K562 (cell line): ENCODE measurements around the gene ARHGAP26. TPM values are rescaled to one million over a fixed set of nuclear protein-coding genes. Genes with fewer than 3 reads are reported as not detected.

ENCODE experiments used
- ATAC-seq: fragments of 200-7000 bp; cut with Tn5 transposase; 3 replicates; pipeline ENCODE4 v1.9.1; 2020; ENCODE audit warnings: moderate library complexity
- BruUV-seq: library from RNA; stranded (reverse); fragments of 400-500 nt; replicated peaks from 2 replicates; lab custom pipeline; 2021; lab: Mats Ljungman, UMichigan
- CTCF ChIA-PET: fragments of 300-600 bp; formaldehyde crosslinking; extraction: SDS; loops from one replicate; lab custom pipeline; 2021; ENCODE audit warnings: low intra/inter-chr PET ratio; lab: Yijun Ruan, JAX
- POLR2A ChIA-PET: fragments of 300-600, 350-650 bp; sonication (Branson Sonifier 250); formaldehyde crosslinking; extraction: SDS; loops from one replicate; lab custom pipeline; 2021; ENCODE audit warnings: antibody characterized with exemption, inconsistent platforms; lab: Yijun Ruan, JAX
- DNase-seq, 4 experiments: peaks; one replicate each; pipeline versions ENCODE4 v3.0.0 to v3.0.0-alpha.2; 2011 to 2018; ENCODE audit warnings: low spot score in 3 of 4, mixed read lengths in 3 of 4; ENCODE audit errors: extremely low read depth in 1 of 4
- FAIRE-seq: peaks from 2 replicates; lab custom pipeline; 2011; peaks lifted over from hg19 to GRCh38; lab: Jason Lieb, UNC
- H2AFZ ChIP-seq: 2 replicates; pipeline ENCODE4 v1.6.0; 2011; ENCODE audit warnings: low read depth, low read length, control low read depth, inconsistent platforms
- H3K27ac ChIP-seq: fragments of 200-600 bp; 3 replicates; pipeline ENCODE4 v1.8.0; 2011; ENCODE audit warnings: low read depth, mild to moderate bottlenecking, control low read depth, inconsistent platforms, low read length, moderate library complexity, mixed read lengths; ENCODE audit errors: extremely low read depth
- H3K27me3 ChIP-seq, 2 experiments: fragments of 300-600 bp in 1 of 2; 2 replicates in 1 of 2; 3 replicates in 1 of 2; pipeline versions ENCODE4 v1.6.0 to v1.8.0; 2011; ENCODE audit warnings: inconsistent platforms in 2 of 2, low read length in 2 of 2, mild to moderate bottlenecking in 1 of 2, mixed read lengths in 1 of 2, moderate library complexity in 1 of 2; ENCODE audit not compliant: control insufficient read depth in 2 of 2, insufficient read depth in 2 of 2
- H3K36me3 ChIP-seq: fragments of 300-600 bp; 3 replicates; pipeline ENCODE4 v1.8.0; 2011; ENCODE audit warnings: mild to moderate bottlenecking, low read length, inconsistent platforms; ENCODE audit not compliant: control insufficient read depth, insufficient read depth
- H3K4me1 ChIP-seq, 2 experiments: fragments of 200-600 bp in 1 of 2; replicated peaks in 1 of 2; 2 replicates in 1 of 2; 3 replicates in 1 of 2; pipeline versions ENCODE4 v1.5.1 to v1.8.0; 2011; ENCODE audit warnings: inconsistent platforms in 2 of 2, low read length in 2 of 2, mild to moderate bottlenecking in 1 of 2, mixed read lengths in 1 of 2, moderate library complexity in 1 of 2; ENCODE audit not compliant: control insufficient read depth in 2 of 2, insufficient read depth in 2 of 2
- H3K4me2 ChIP-seq: 2 replicates; pipeline ENCODE4 v1.6.1; 2011; ENCODE audit warnings: low read length, control low read depth, inconsistent platforms, mixed read lengths; ENCODE audit not compliant: insufficient read depth
- H3K4me3 ChIP-seq: fragments of 200-600 bp; sonication (generic), shearing (Covaris generic); 2 replicates; pipeline ENCODE4 v1.5.1; 2016; ENCODE audit warnings: control low read depth, inconsistent platforms
- H3K79me2 ChIP-seq: fragments of 200-600 bp; 3 replicates; pipeline ENCODE4 v1.8.0; 2011; ENCODE audit warnings: low read length, inconsistent platforms; ENCODE audit not compliant: control insufficient read depth, insufficient read depth
- H3K9ac ChIP-seq, 2 experiments: 2 replicates each; pipeline versions ENCODE4 v1.6.0 to v1.6.1; 2011; ENCODE audit warnings: low read depth in 2 of 2, low read length in 2 of 2, control low read depth in 1 of 2, inconsistent platforms in 1 of 2, mild to moderate bottlenecking in 1 of 2, mixed read lengths in 1 of 2; ENCODE audit not compliant: insufficient read depth in 1 of 2
- H3K9me1 ChIP-seq: one replicate; pipeline ENCODE4 v1.6.0; 2011; ENCODE audit warnings: inconsistent platforms, mild to moderate bottlenecking, low read length, moderate library complexity; ENCODE audit not compliant: control insufficient read depth, insufficient read depth
- H3K9me3 ChIP-seq: replicated peaks from 2 replicates; pipeline ENCODE4 v1.5.1; 2011; ENCODE audit warnings: low read depth, low read length, inconsistent platforms; ENCODE audit not compliant: control insufficient read depth, insufficient read depth
- H4K20me1 ChIP-seq: replicated peaks from 2 replicates; pipeline ENCODE4 v1.6.1; 2011; ENCODE audit warnings: low read length, inconsistent platforms, mixed read lengths; ENCODE audit not compliant: control insufficient read depth, insufficient read depth
- CTCF ChIP-seq, 3 experiments: IDR thresholded peaks in 2 of 3; conservative IDR thresholded peaks in 1 of 3; 2 replicates each; pipeline ENCODE4 v1.5.1; 2011 to 2012; ENCODE audit warnings: low read length in 3 of 3, mild to moderate bottlenecking in 3 of 3, control low read depth in 2 of 3, improper control_type of control experiment in 1 of 3, inconsistent platforms in 1 of 3, low read depth in 1 of 3, mixed read lengths in 1 of 3, moderate library complexity in 1 of 3; ENCODE audit not compliant: insufficient read depth in 2 of 3
- DEAF1 ChIP-seq: fragments of 450-650 bp; formaldehyde crosslinking; IDR thresholded peaks from 2 replicates; pipeline ENCODE4 v1.4.0; 2020; ENCODE audit warnings: mild to moderate bottlenecking, moderate library complexity
- FOXA3 ChIP-seq, 2 experiments: fragments of 450-650 bp in 1 of 2; sonication (generic) in 1 of 2; formaldehyde crosslinking; IDR thresholded peaks in 1 of 2; conservative IDR thresholded peaks in 1 of 2; 2 replicates each; pipeline versions ENCODE4 v1.4.0 to v1.8.0; 2020 to 2022; ENCODE audit warnings: mild to moderate bottlenecking in 2 of 2, missing genetic modification reagents in 1 of 2
- RAD21 ChIP-seq, 2 experiments: fragments of 250-450 bp in 1 of 2; fragments of 450-650 bp in 1 of 2; sonication (Bioruptor Pico) in 1 of 2; formaldehyde crosslinking in 1 of 2; IDR thresholded peaks in 1 of 2; conservative IDR thresholded peaks in 1 of 2; 2 replicates each; pipeline versions ENCODE4 v1.4.0 to v1.8.0; 2020 to 2022; ENCODE audit warnings: mild to moderate bottlenecking in 2 of 2, moderate library complexity in 1 of 2
- REST ChIP-seq, 2 experiments: fragments of 450-650 bp; formaldehyde crosslinking in 1 of 2; IDR thresholded peaks; 2 replicates each; pipeline versions ENCODE4 v1.4.0 to v1.6.1; 2014 to 2020; ENCODE audit warnings: mild to moderate bottlenecking in 2 of 2, borderline replicate concordance in 1 of 2, low read depth in 1 of 2
- TEAD4 ChIP-seq, 2 experiments: sonication (generic) in 1 of 2; formaldehyde crosslinking in 1 of 2; IDR thresholded peaks; 2 replicates each; pipeline versions ENCODE4 v1.6.1 to v1.8.0; 2012 to 2022; ENCODE audit warnings: borderline replicate concordance in 1 of 2, inconsistent platforms in 1 of 2, low read length in 1 of 2, mild to moderate bottlenecking in 1 of 2, missing genetic modification reagents in 1 of 2
- WGBS: fragments of 100-300 bp; shearing (Covaris generic); methylation state at CpG from one replicate; pipeline ENCODE4 v1.1.6; 2016; ENCODE audit warnings: low coverage, mixed read lengths; ENCODE audit not compliant: insufficient coverage; ENCODE audit errors: missing lambda C conversion rate; 5-methylcytosine and 5-hydroxymethylcytosine counted together
- in situ Hi-C: fragments of 300-500 bp; cut with MboI; formaldehyde crosslinking; loops from 4 replicates; pipeline ENCODE4 v1.15.0; 2018; ENCODE audit warnings: inconsistent platforms, mixed read lengths
- intact Hi-C: fragments of 100-400 bp; cut with micrococcal nuclease; formaldehyde crosslinking; loops from 2 replicates; pipeline ENCODE4 v1.14.2; 2022
- polyA plus RNA-seq, 8 experiments: library from polyadenylated mRNA; depleted of rRNA in 4 of 8; stranded (reverse) in 5 of 8; unstranded in 3 of 8; fragments of >200 nt; fragmentation: Nextera tagmentation in 2 of 8; fragmentation: Illumina TruSeq in 1 of 8; extraction: Ambion mirVana in 2 of 8; extraction: Trizol in 1 of 8; gene quantifications; 2 replicates each; pipeline versions ENCODE4 v1.2.1 to v1.2.3, GENCODE V29; 2011 to 2014; ENCODE audit warnings: inconsistent platforms in 1 of 8, missing spikeins in 1 of 8
- total RNA-seq, 7 experiments: library from RNA; depleted of rRNA in 6 of 7; stranded (reverse); fragments of >200 nt in 6 of 7; fragmentation: Illumina TruSeq in 2 of 7; extraction: Trizol in 2 of 7; gene quantifications; 2 replicates each; pipeline versions ENCODE4 v1.2.1 to v1.2.3, GENCODE V29; 2011 to 2021; ENCODE audit warnings: low replicate concordance in 1 of 7

ARHGAP26 gene
- total and polyA plus RNA-seq, 9 of the 15 experiments (the other 6 are each of a cell fraction or from before 2014, with no cell fraction given): 0.13 to 1.1 (median 0.55) TPM

- Histone ChIP-seq H3K4me2 (no peak overlapping the region), H3K79me2 (no peaks in the 10 kb centered on the region), H4K20me1 (no peaks in the 10 kb centered on the region), H3K27ac (no peak overlapping the region), H3K9ac (no peak overlapping the region), H3K9me3 (no peaks in the 10 kb centered on the region), H3K27me3 (0 out of 5 replicates have a peak, but pooled peaks cover 0 to 2% of the 10 kb centered on the region in 2 experiments), H3K36me3 (no peaks in the 10 kb centered on the region), H3K4me1 (no peaks in the 10 kb centered on the region), H2AFZ (no peak overlapping the region), H3K4me3 (no peak overlapping the region), H3K9me1 (no peaks in the 10 kb centered on the region)
- peak; percentile 70 for ATAC-seq
- in situ Hi-C loops: loop anchor here (10.0 kb wide), 1 partner anchor 902 kb away; no protein-coding TSS in a partner anchor
- FAIRE-seq: peak; percentile 69
- POLR2A ChIA-PET: no interaction called here
- CTCF ChIA-PET: interaction anchor here (0.5 to 1.3 kb wide), 3 partner anchors 476 to 902 kb away, joined by 3 to 6 read pairs (median 3); no protein-coding TSS in a partner anchor
- 0% methylated on average over 1 of the region's 1 CpG for WGBS
- intact Hi-C loops: loop anchor here (2.0 to 5.0 kb wide), 3 partner anchors 42 to 1265 kb away; no protein-coding TSS in a partner anchor
- BruUV-seq: no TSS peak
- peak; percentile 8 to 24 (median 14) for DNase-seq
- TF ChIP-seq CTCF (IDR thresholded peaks at IDR 0.05 in 2 of 3, conservative IDR thresholded peaks at IDR 0.05 in 1 of 3; ENCODE audit: insufficient read depth in 2 of 3, low read depth in 1 of 3, low read length in 3 of 3) (peak in 2 of 3 experiments; percentile 23 to 54; a peak in 2 of 6 replicates), REST (IDR thresholded peaks at IDR 0.05; ENCODE audit: borderline replicate concordance) (peak; percentile 32; the same call in 1 of the 2 replicates), REST (CRISPR knock-in tag; IDR thresholded peaks at IDR 0.05; ENCODE audit: low read depth) (no peak), FOXA3 (CRISPR knock-in tag; conservative IDR thresholded peaks at IDR 0.05 in 1 of 2, IDR thresholded peaks at IDR 0.05 in 1 of 2) (0 out of 4 replicates have a peak, but pooled peaks of 1 of the 2 experiments have one; percentile 22), TEAD4 (IDR thresholded peaks at IDR 0.05; ENCODE audit: low read length) (no peak), TEAD4 (CRISPR knock-in tag; IDR thresholded peaks at IDR 0.05; ENCODE audit: borderline replicate concordance) (no peak), RAD21 (CRISPR knock-in tag; conservative IDR thresholded peaks at IDR 0.05 in 1 of 2, IDR thresholded peaks at IDR 0.05 in 1 of 2) (peak; percentile 68 to 76), DEAF1 (peak; percentile 63)
Measured at GRCh38 chr5:142922223-142922952, 152.2 kb downstream of the ARHGAP26 start.
